HK-2 (cell line): ENCODE results near the gene DTNBP1.
"Not testable (repeated sequence)": the region's sequence is repeated elsewhere in the genome, so short reads cannot be mapped to it uniquely, and the experiment has no call there.

ENCODE experiments used
- DNase-seq: peaks from one replicate; pipeline ENCODE4 v3.0.0-alpha.2; 2018; ENCODE audit not compliant: unreplicated experiment

The DTNBP1 gene

GRCh38 chr6:15668918-15669317 lies 6.1 kb upstream of the DTNBP1 start:
- no peak for DNase-seq

GRCh38 chr6:15666896-15667295 lies 4.1 kb upstream of the DTNBP1 start:
- DNase-seq = not testable (repeated sequence)

GRCh38 chr6:15665237-15665636 lies 2.4 kb upstream of the DTNBP1 start:
- DNase-seq = no peak

GRCh38 chr6:15663130-15663871 lies 473 bp upstream of the DTNBP1 start:
- no peak for DNase-seq

- DNase-seq = no peak
Measured at GRCh38 chr6:15661853-15662325, 939 bp downstream of the DTNBP1 start.

- no peak for DNase-seq
Measured at GRCh38 chr6:15659181-15659580, 3.6 kb downstream of the DTNBP1 start.

- DNase-seq = no peak
Measured at GRCh38 chr6:15658181-15658744, 4.6 kb downstream of the DTNBP1 start.

GRCh38 chr6:15657290-15657689 lies 5.5 kb downstream of the DTNBP1 start:
- DNase-seq = no peak

GRCh38 chr6:15656145-15656544 lies 6.7 kb downstream of the DTNBP1 start:
- DNase-seq = no peak

GRCh38 chr6:15654250-15654649 lies 8.6 kb downstream of the DTNBP1 start:
- DNase-seq = no peak

GRCh38 chr6:15653581-15653980 lies 9.2 kb downstream of the DTNBP1 start:
- no peak for DNase-seq

- not testable (repeated sequence) for DNase-seq
Measured at GRCh38 chr6:15650004-15650559, 12.7 kb downstream of the DTNBP1 start.

- DNase-seq = no peak
Measured at GRCh38 chr6:15644904-15645303, 17.9 kb downstream of the DTNBP1 start.

GRCh38 chr6:15643542-15643941 lies 19.3 kb downstream of the DTNBP1 start:
- no peak for DNase-seq

- no peak for DNase-seq
Measured at GRCh38 chr6:15642276-15642675, 20.6 kb downstream of the DTNBP1 start.

GRCh38 chr6:15638373-15638772 lies 24.5 kb downstream of the DTNBP1 start:
- no peak for DNase-seq

GRCh38 chr6:15631432-15631831 lies 31.4 kb downstream of the DTNBP1 start:
- no peak for DNase-seq

GRCh38 chr6:15630202-15630601 lies 32.6 kb downstream of the DTNBP1 start:
- DNase-seq = no peak

- DNase-seq = no peak
Measured at GRCh38 chr6:15629487-15629886, 33.3 kb downstream of the DTNBP1 start.

GRCh38 chr6:15628499-15629131 lies 34.2 kb downstream of the DTNBP1 start:
- DNase-seq = no peak

GRCh38 chr6:15627821-15628220 lies 35.0 kb downstream of the DTNBP1 start:
- no peak for DNase-seq

GRCh38 chr6:15626878-15627674 lies 35.8 kb downstream of the DTNBP1 start:
- no peak for DNase-seq
